ENCODE data around the gene RIBC1.

Gene RIBC1

GRCh38 chrX:53421125-53421524, 1.5 kb upstream of the RIBC1 start:
- no peak for DNase-seq (ENCODE audit: extremely low read depth, low read depth)
- no peak for TF ChIP-seq CTCF (IDR thresholded peaks at IDR 0.05; ENCODE audit: low read depth, low read length)

- DNase-seq (ENCODE audit: extremely low read depth, low read depth) = no peak
- TF ChIP-seq CTCF (IDR thresholded peaks at IDR 0.05; ENCODE audit: low read depth, low read length) = no peak
Measured at GRCh38 chrX:53421772-53422085, 944 bp upstream of the RIBC1 start.

GRCh38 chrX:53422086-53422860, 400 bp upstream of the RIBC1 start, which contains the start of gene SMC1A:
TSS of gene SMC1A (minus strand) at chrX:53422654. CDS start at chrX:53422600, 54 bp downstream.
- no peak for TF ChIP-seq CTCF (IDR thresholded peaks at IDR 0.05; ENCODE audit: low read depth, low read length)
- DNase-seq (ENCODE audit: extremely low read depth, low read depth) = peak; percentile 98

GRCh38 chrX:53429755-53430154, 7.1 kb downstream of the RIBC1 start:
- DNase-seq (ENCODE audit: extremely low read depth, low read depth) = no peak
- no peak for TF ChIP-seq CTCF (IDR thresholded peaks at IDR 0.05; ENCODE audit: low read depth, low read length)

DNA sequence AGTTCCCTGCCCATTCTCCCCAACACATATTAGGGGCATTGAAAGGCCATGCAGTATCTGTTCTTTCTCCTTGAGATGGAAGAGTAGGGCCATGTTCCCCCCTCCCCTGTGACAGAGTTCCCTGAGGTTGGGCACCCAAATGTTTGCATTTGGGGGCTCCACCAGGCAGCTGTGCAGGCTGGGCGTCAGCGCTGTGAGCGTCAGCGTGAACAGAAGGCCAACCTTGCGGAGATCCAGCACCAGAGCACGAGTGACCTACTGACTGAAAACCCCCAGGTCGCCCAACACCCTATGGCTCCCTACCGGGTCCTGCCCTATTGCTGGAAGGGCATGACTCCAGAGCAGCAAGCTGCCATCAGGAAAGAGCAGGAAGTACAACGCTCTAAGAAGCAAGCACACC, 7.6 kb downstream of the RIBC1 start:
- no peak for TF ChIP-seq CTCF (IDR thresholded peaks at IDR 0.05; ENCODE audit: low read depth, low read length)

DNA sequence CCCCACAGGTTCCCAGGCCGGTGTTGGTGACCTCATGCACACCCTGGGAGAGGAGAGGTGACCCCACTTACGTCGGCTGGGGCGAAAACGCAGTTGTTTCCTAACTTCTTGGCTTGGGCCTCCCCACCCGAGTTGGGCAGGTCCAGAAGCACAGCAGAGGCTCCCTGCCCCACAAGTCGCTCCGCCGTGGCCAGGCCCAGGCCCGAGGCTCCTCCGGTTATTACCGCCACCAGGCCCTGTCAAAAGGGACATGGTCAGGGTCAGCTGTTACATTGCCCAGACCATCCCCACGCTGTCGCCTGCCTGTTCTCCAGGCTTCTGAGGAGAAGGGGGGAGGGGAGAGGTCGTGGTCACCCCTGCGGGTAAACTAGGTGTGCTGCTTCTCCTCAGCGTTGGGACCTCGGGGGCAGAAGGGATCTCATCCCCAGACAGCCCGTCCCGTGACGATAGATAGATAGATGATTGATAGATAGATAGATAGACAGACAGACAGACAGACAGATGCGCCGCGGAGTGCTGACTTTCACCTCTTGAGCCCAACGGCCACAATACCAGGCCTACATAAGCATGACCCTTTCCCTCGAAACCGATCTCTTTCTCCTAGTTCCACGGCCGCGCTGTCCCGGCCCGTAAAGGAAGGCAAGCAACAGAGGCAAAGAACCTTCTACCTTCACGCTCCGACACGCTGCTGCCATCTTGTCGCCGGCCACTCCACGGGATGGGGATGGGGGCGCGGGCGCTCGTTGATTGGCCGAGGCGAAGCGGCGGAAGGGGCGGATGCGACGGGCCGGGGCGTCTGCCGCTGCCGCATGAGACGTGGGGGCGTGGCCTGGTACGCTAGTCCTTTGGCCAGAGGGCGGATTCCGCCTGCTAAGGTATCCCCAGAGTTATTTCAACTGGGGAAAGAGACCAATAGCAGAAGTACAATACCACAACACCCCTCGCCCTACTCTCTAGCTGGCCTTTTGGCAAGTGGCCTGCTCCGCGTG, 11.3 kb downstream of the RIBC1 start, which contains the start of gene HSD17B10:
Gene HSD17B10, minus strand, starts transcription at position 720 of the 989 bp plus-strand sequence. Its CDS starts 25 bp downstream, at position 695.
- TF ChIP-seq CTCF (IDR thresholded peaks at IDR 0.05; ENCODE audit: low read depth, low read length) = no peak
- DNase-seq (ENCODE audit: extremely low read depth, low read depth) = peak; percentile 16

More for the DNA sequence above, 7.6 kb downstream of the RIBC1 start:
- DNase-seq (ENCODE audit: extremely low read depth, low read depth) = no peak

DNA sequence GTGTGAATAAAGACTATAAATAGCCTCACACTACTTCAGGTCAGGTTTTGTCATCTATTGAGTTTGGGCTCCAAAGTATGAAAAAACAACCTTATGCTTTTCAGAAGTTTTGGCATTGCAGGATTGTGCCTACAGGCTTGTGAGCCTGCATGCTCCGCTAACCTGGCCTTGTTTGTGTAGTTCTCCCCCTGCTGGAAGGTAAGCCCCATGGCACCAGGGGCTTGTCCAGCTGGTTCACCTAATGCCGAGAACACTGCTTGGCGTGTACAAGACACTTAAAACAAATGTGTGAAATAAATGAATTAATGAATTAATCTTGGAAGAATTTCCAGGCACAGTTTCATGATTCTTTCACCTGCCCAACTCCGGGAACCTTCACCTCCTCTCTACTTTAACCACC, 13.3 kb downstream of the RIBC1 start:
- DNase-seq (ENCODE audit: extremely low read depth, low read depth) = peak; percentile 38
- peak; percentile 93 for TF ChIP-seq CTCF (IDR thresholded peaks at IDR 0.05; ENCODE audit: low read depth, low read length)

All from AG09319 (cell line).